Measurements from ENCODE around the gene UPP2.

Gene UPP2

GRCh38 chr2:158142568-158143332 is 41.1 kb downstream of the UPP2 start:
- peak; percentile 82 for DNase-seq

GRCh38 chr2:158143703-158144360 is 42.2 kb downstream of the UPP2 start:
- peak; percentile 25 for DNase-seq

- no peak for DNase-seq
Measured at GRCh38 chr2:158144914-158145625, 43.4 kb downstream of the UPP2 start.

GRCh38 chr2:158153270-158154015 is 51.8 kb downstream of the UPP2 start:
- no peak for DNase-seq

GRCh38 chr2:158154596-158154995 is 52.9 kb downstream of the UPP2 start:
- DNase-seq, result no peak

- no peak for DNase-seq
Measured at GRCh38 chr2:158172719-158173118, 71.0 kb downstream of the UPP2 start.

- DNase-seq, result no peak
Measured at GRCh38 chr2:158174495-158174894, 72.8 kb downstream of the UPP2 start.

- no peak for DNase-seq
Measured at GRCh38 chr2:158174956-158175355, 73.3 kb downstream of the UPP2 start.

- no peak for DNase-seq
Measured at GRCh38 chr2:158178646-158179045, 77.0 kb downstream of the UPP2 start.

GRCh38 chr2:158179660-158180059 is 78.0 kb downstream of the UPP2 start:
- peak; percentile 46 for DNase-seq

GRCh38 chr2:158181171-158181570 is 79.5 kb downstream of the UPP2 start:
- DNase-seq, result no peak

GRCh38 chr2:158182676-158183295 is 81.1 kb downstream of the UPP2 start:
- no peak for DNase-seq

- no peak for DNase-seq
Measured at GRCh38 chr2:158184001-158184400, 82.3 kb downstream of the UPP2 start.

- no peak for DNase-seq
Measured at GRCh38 chr2:158184556-158185343, 83.1 kb downstream of the UPP2 start.
